ENCODE measurements around the gene COX20. TPM values are rescaled to one million over a fixed set of nuclear protein-coding genes. Genes with fewer than 3 reads are reported as not detected.

The COX20 gene
- total RNA-seq, 1 donor from 2014 or later: 24.0 TPM

DNA sequence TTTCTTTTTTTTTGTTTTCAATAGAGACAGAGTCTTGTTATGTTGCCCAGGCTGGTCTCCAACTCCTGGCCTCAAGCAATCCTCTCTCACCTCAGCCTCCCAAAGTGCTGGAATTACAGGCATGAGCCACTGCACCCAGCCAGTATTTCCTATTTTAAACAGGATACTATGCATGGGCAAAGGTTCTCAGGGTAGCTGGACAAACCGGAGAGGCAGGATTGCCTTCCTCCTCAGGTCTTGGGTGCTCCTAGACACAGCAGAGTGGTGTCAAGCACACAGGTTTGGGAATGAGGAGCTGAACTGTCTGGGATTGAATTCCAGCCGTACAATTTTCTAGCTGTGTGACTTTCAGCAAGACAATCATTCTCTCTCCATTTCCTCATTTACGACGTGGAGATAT lies 51.8 kb downstream of the COX20 start:
- peaks cover 2% of the 10 kb centered on the region for H3K9me3 Mint-ChIP-seq
- no peak overlapping the region for H3K27ac Mint-ChIP-seq (ENCODE audit: unreplicated experiment)
- H3K4me3 Mint-ChIP-seq: no peak overlapping the region
- H3K36me3 Mint-ChIP-seq (ENCODE audit: low read depth): no peaks in the 10 kb centered on the region
- TF ChIP-seq, protein P1, sequence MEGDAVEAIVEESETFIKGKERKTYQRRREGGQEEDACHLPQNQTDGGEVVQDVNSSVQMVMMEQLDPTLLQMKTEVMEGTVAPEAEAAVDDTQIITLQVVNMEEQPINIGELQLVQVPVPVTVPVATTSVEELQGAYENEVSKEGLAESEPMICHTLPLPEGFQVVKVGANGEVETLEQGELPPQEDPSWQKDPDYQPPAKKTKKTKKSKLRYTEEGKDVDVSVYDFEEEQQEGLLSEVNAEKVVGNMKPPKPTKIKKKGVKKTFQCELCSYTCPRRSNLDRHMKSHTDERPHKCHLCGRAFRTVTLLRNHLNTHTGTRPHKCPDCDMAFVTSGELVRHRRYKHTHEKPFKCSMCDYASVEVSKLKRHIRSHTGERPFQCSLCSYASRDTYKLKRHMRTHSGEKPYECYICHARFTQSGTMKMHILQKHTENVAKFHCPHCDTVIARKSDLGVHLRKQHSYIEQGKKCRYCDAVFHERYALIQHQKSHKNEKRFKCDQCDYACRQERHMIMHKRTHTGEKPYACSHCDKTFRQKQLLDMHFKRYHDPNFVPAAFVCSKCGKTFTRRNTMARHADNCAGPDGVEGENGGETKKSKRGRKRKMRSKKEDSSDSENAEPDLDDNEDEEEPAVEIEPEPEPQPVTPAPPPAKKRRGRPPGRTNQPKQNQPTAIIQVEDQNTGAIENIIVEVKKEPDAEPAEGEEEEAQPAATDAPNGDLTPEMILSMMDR (conservative IDR thresholded peaks at IDR 0.05): no peak
- no peaks in the 10 kb centered on the region for H3K27me3 Mint-ChIP-seq (ENCODE audit: low read depth)
- peaks cover 4% of the 10 kb centered on the region for H3K4me1 Mint-ChIP-seq
- DNase-seq (ENCODE audit: low read depth, low spot score): no peak

DNA sequence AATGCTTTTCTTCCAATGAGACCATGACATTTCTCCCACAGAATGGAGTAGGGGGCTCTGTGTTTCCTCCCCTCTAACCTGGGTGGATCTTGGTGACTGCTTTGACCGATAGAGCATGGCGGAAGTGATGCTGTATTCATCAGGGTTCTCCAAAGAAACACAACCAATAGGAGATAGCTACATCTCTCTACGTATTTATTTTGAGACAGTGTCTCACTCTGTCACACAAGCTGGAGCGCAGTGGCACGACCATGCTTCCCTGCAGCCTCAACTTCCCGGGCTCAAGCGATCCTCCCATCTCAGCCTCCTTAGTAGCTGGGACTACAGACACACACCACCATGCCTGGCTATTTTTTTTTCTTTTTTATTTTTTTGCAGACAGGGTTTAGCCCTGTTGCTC lies 58.4 kb downstream of the COX20 start:
- TF ChIP-seq, protein P1 (conservative IDR thresholded peaks at IDR 0.05): no peak
- no peaks in the 10 kb centered on the region for H3K4me1 Mint-ChIP-seq
- H3K27me3 Mint-ChIP-seq (ENCODE audit: low read depth): no peaks in the 10 kb centered on the region
- peaks cover 4% of the 10 kb centered on the region for H3K9me3 Mint-ChIP-seq
- no peak overlapping the region for H3K4me3 Mint-ChIP-seq
- H3K36me3 Mint-ChIP-seq (ENCODE audit: low read depth): no peaks in the 10 kb centered on the region
- H3K27ac Mint-ChIP-seq (ENCODE audit: unreplicated experiment): no peak overlapping the region
- DNase-seq (ENCODE audit: low read depth, low spot score): no peak

Other genes starting within 250 kb of the COX20 start
- 46.5 and 49.2 TPM in 2 replicates for gene DESI2, start 182.5 kb upstream of the COX20 start, total RNA-seq
- 695 and 719 TPM in 2 replicates for gene HNRNPU, start 28.9 kb downstream of the COX20 start, total RNA-seq

Measured in neural crest cell (in vitro differentiated cells).